GM12801 (cell line): ENCODE data around the gene KLRF1.

ENCODE experiments used
- TF ChIP-seq, protein P1 (sequence below): IDR thresholded peaks from one replicate; pipeline ENCODE4 v1.5.1; 2011; ENCODE audit warnings: control low read depth; ENCODE audit not compliant: insufficient read length; ENCODE audit errors: extremely low read depth

Gene KLRF1

GRCh38 chr12:9870286-9870866, 43.1 kb downstream of the KLRF1 start:
- TF ChIP-seq, protein P1, sequence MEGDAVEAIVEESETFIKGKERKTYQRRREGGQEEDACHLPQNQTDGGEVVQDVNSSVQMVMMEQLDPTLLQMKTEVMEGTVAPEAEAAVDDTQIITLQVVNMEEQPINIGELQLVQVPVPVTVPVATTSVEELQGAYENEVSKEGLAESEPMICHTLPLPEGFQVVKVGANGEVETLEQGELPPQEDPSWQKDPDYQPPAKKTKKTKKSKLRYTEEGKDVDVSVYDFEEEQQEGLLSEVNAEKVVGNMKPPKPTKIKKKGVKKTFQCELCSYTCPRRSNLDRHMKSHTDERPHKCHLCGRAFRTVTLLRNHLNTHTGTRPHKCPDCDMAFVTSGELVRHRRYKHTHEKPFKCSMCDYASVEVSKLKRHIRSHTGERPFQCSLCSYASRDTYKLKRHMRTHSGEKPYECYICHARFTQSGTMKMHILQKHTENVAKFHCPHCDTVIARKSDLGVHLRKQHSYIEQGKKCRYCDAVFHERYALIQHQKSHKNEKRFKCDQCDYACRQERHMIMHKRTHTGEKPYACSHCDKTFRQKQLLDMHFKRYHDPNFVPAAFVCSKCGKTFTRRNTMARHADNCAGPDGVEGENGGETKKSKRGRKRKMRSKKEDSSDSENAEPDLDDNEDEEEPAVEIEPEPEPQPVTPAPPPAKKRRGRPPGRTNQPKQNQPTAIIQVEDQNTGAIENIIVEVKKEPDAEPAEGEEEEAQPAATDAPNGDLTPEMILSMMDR: no peak

DNA sequence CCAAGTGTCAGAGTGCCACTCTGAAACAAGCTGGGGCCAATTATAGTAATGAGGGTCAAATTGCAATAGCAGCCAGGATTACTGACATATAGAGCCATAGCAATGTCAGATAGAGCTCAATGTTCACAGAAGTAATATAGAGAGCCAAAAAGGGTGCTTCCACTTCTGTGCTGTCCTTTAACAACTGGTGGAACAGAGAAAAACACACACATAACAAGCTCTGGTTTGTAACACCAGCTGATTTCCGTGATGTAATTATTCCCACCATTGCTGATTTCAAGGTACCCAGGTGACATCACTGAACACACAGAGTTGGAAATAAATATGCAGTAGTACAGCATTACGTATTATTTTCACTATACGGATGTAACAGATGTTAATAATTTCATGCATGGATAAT, 44.9 kb downstream of the KLRF1 start:
- TF ChIP-seq, protein P1: no peak

GRCh38 chr12:9872742-9873141, 45.5 kb downstream of the KLRF1 start:
- TF ChIP-seq, protein P1: no peak

- TF ChIP-seq, protein P1: no peak
Measured at GRCh38 chr12:9880532-9881078, 53.3 kb downstream of the KLRF1 start.

DNA sequence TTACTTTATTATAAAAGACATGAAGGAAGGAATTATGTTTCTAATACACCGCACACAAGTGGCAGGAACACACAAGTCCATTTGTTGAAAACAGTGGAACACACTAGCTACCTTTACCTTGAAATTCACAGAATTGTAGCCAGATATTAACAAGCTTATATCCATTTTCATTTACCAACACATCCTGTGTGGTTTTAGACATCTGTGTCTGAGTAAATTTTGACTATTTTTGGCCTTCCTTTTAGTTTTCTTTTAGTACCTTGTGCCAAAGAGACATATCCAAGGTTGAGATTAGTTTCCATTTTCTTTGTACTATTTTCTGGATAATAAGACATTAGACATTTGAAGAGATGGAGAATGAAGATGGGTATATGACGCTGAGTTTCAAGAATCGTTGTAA, 54.0 kb downstream of the KLRF1 start, which contains the start of gene KLRF2:
Gene KLRF2, plus strand, starts transcription at position 244 of the 400 bp plus-strand sequence. Its CDS starts 107 bp downstream, at position 351.
- TF ChIP-seq, protein P1: no peak

GRCh38 chr12:9881988-9882387, 54.7 kb downstream of the KLRF1 start:
- TF ChIP-seq, protein P1: no peak

- TF ChIP-seq, protein P1: no peak
Measured at GRCh38 chr12:9883175-9883574, 55.9 kb downstream of the KLRF1 start.
